SK-N-MC (cell line): ENCODE results near the gene PGRMC1.

Experiments used
- DNase-seq: peaks from one replicate; pipeline ENCODE4 v3.0.0-alpha.2; 2011; ENCODE audit warnings: low read depth, low spot score
- H3K27ac ChIP-seq: fragments of 200-600 bp; sonication (generic); 2 replicates; pipeline ENCODE4 v1.5.1; 2016; ENCODE audit warnings: mixed run types
- H3K36me3 ChIP-seq: fragments of 200-600 bp; sonication (generic); 2 replicates; pipeline ENCODE4 v1.6.1; 2017; ENCODE audit warnings: antibody characterized with exemption, low read length, mixed read lengths; ENCODE audit not compliant: insufficient read depth
- H3K4me3 ChIP-seq: fragments of 200-600 bp; sonication (generic); 2 replicates; pipeline ENCODE4 v1.5.1; 2016
- H3K9ac ChIP-seq: fragments of 200-600 bp; sonication (generic); 2 replicates; pipeline ENCODE4 v1.8.0; 2017; ENCODE audit warnings: mixed run types, mixed read lengths; ENCODE audit not compliant: insufficient read length
- H3K9me3 ChIP-seq: fragments of 200-600 bp; sonication (generic); 2 replicates; pipeline ENCODE4 v1.6.1; 2017; ENCODE audit warnings: low read depth, mild to moderate bottlenecking, antibody characterized with exemption, low read length, moderate library complexity, mixed read lengths
- EZH2 ChIP-seq: fragments of 200-600 bp; sonication (generic); IDR thresholded peaks from one replicate; pipeline ENCODE4 v1.6.1; 2017; ENCODE audit warnings: antibody characterized with exemption
- FOXP2 ChIP-seq: optimal IDR thresholded peaks from 2 replicates; pipeline ENCODE3; 2011; ENCODE audit warnings: mild to moderate bottlenecking, moderate library complexity; ENCODE audit not compliant: insufficient read depth; ENCODE audit errors: extremely low read length, control extremely low read depth
- POLR2AphosphoS5 ChIP-seq: IDR thresholded peaks from 2 replicates; pipeline ENCODE4 v1.6.1; 2012; ENCODE audit warnings: mild to moderate bottlenecking, low read depth, low read length, borderline replicate concordance

The PGRMC1 gene

GRCh38 chrX:119226446-119226845, 9.6 kb upstream of the PGRMC1 start:
- Histone ChIP-seq H3K9me3 (no peaks in the 10 kb centered on the region), H3K4me3 (no peak overlapping the region), H3K27ac (no peak overlapping the region), H3K36me3 (no peaks in the 10 kb centered on the region), H3K9ac (no peak overlapping the region)
- no peak for DNase-seq
- TF ChIP-seq FOXP2 (no peak), POLR2AphosphoS5 (no peak), EZH2 (no peak)

GRCh38 chrX:119228512-119229252, 7.4 kb upstream of the PGRMC1 start:
- no peaks in the 10 kb centered on the region for H3K36me3 ChIP-seq
- H3K4me3 ChIP-seq = no peak overlapping the region
- H3K9ac ChIP-seq = no peak overlapping the region
- no peak for TF ChIP-seq FOXP2
- no peak for TF ChIP-seq POLR2AphosphoS5
- TF ChIP-seq EZH2 = no peak
- H3K27ac ChIP-seq = no peak overlapping the region
- no peaks in the 10 kb centered on the region for H3K9me3 ChIP-seq
- no peak for DNase-seq

- Histone ChIP-seq H3K4me3 (no peak overlapping the region), H3K36me3 (no peaks in the 10 kb centered on the region), H3K9ac (no peak overlapping the region), H3K27ac (no peak overlapping the region), H3K9me3 (no peaks in the 10 kb centered on the region)
- DNase-seq = no peak
- TF ChIP-seq EZH2 = no peak
- no peak for TF ChIP-seq POLR2AphosphoS5
- TF ChIP-seq FOXP2 = no peak
Measured at GRCh38 chrX:119229253-119229615, 6.9 kb upstream of the PGRMC1 start.

GRCh38 chrX:119230850-119231249, 5.2 kb upstream of the PGRMC1 start:
- no peak for DNase-seq
- Histone ChIP-seq H3K9me3 (no peaks in the 10 kb centered on the region), H3K36me3 (no peaks in the 10 kb centered on the region), H3K27ac (no peak overlapping the region), H3K9ac (no peak overlapping the region), H3K4me3 (no peak overlapping the region)
- TF ChIP-seq POLR2AphosphoS5 = no peak
- no peak for TF ChIP-seq EZH2
- TF ChIP-seq FOXP2 = no peak

GRCh38 chrX:119231936-119232445, 4.1 kb upstream of the PGRMC1 start:
- Histone ChIP-seq H3K9ac (no peak overlapping the region), H3K4me3 (no peak overlapping the region), H3K36me3 (no peaks in the 10 kb centered on the region), H3K27ac (no peak overlapping the region), H3K9me3 (no peaks in the 10 kb centered on the region)
- no peak for DNase-seq
- TF ChIP-seq EZH2 (no peak), FOXP2 (no peak), POLR2AphosphoS5 (no peak)

- no peak for DNase-seq
- Histone ChIP-seq H3K27ac (peak overlapping the region; percentile 90), H3K9me3 (no peaks in the 10 kb centered on the region), H3K4me3 (peak overlapping the region; percentile 87), H3K36me3 (peaks cover 9% of the 10 kb centered on the region), H3K9ac (no peak overlapping the region)
- TF ChIP-seq POLR2AphosphoS5 (no peak), FOXP2 (no peak), EZH2 (no peak)
Measured at GRCh38 chrX:119235051-119235511, 1.0 kb upstream of the PGRMC1 start.

GRCh38 chrX:119236623-119237561, 807 bp downstream of the PGRMC1 start:
- H3K36me3 ChIP-seq = peaks cover 23% of the 10 kb centered on the region
- peak overlapping the region; percentile 87 for H3K4me3 ChIP-seq
- peak overlapping the region; percentile 81 for H3K9ac ChIP-seq
- H3K27ac ChIP-seq = peak overlapping the region; percentile 25; the same call in 1 of the 2 replicates
- TF ChIP-seq EZH2 (no peak), POLR2AphosphoS5 (no peak), FOXP2 (no peak)
- H3K9me3 ChIP-seq = no peaks in the 10 kb centered on the region
- no peak for DNase-seq

- H3K27ac ChIP-seq = no peak overlapping the region
Measured at GRCh38 chrX:119237562-119237942, 1.5 kb downstream of the PGRMC1 start.

More at GRCh38 chrX:119237562-119237942, 1.5 kb downstream of the PGRMC1 start:
- Histone ChIP-seq H3K9ac (peak overlapping the region; percentile 81), H3K36me3 (peaks cover 30% of the 10 kb centered on the region), H3K4me3 (peak overlapping the region; percentile 87), H3K9me3 (no peaks in the 10 kb centered on the region)
- DNase-seq = no peak
- TF ChIP-seq FOXP2 = no peak
- no peak for TF ChIP-seq EZH2
- no peak for TF ChIP-seq POLR2AphosphoS5
